AG04450 (cell line): ENCODE data around the gene COX19. TPM values are rescaled to one million over a fixed set of nuclear protein-coding genes. Genes with fewer than 3 reads are reported as not detected.

Experiments
- CTCF ChIA-PET: fragments of 300-600, 350-600 bp; formaldehyde crosslinking; extraction: SDS; loops from one replicate; lab custom pipeline; 2022; ENCODE audit warnings: antibody characterized with exemption, inconsistent platforms; lab: Charles Lee
- POLR2A ChIA-PET: fragments of 350-600 bp; formaldehyde crosslinking; extraction: SDS; loops from one replicate; lab custom pipeline; 2021; ENCODE audit warnings: antibody characterized with exemption, inconsistent platforms; lab: Yijun Ruan, JAX
- DNase-seq: peaks from one replicate; pipeline ENCODE4 v3.0.0-alpha.2; 2011; ENCODE audit warnings: low read depth, low spot score
- H3K27ac ChIP-seq: one replicate; pipeline ENCODE4 v1.5.1; 2012; ENCODE audit warnings: low read depth, low read length, control low read depth
- H3K27me3 ChIP-seq: one replicate; pipeline ENCODE4 v1.6.0; 2012; ENCODE audit warnings: low read length; ENCODE audit not compliant: control insufficient read depth, insufficient read depth
- H3K4me3 ChIP-seq: 2 replicates; pipeline ENCODE4 v1.5.1; 2011; ENCODE audit warnings: mild to moderate bottlenecking, low read depth, low read length, control low read depth
- H3K9me3 ChIP-seq: 2 replicates; pipeline ENCODE4 v1.5.1; 2012; ENCODE audit warnings: low read length; ENCODE audit not compliant: control insufficient read depth, insufficient read depth
- polyA plus RNA-seq: library from polyadenylated mRNA; depleted of rRNA; stranded (reverse); fragments of >200 nt; gene quantifications from 2 replicates; pipeline ENCODE4 v1.2.3, GENCODE V29; 2011
- TF ChIP-seq, protein P1 (sequence below): IDR thresholded peaks from 2 replicates; pipeline ENCODE4 v1.5.1; 2011; ENCODE audit warnings: low read depth, low read length, control low read depth, inconsistent platforms

The COX19 gene
- polyA plus RNA-seq, 1 experiment = 6.8 TPM

- CTCF ChIA-PET = interaction anchor here (1.3 kb wide), 1 partner anchor 17 kb away, joined by 3 read pairs; no protein-coding TSS in a partner anchor
- TF ChIP-seq, protein P1, sequence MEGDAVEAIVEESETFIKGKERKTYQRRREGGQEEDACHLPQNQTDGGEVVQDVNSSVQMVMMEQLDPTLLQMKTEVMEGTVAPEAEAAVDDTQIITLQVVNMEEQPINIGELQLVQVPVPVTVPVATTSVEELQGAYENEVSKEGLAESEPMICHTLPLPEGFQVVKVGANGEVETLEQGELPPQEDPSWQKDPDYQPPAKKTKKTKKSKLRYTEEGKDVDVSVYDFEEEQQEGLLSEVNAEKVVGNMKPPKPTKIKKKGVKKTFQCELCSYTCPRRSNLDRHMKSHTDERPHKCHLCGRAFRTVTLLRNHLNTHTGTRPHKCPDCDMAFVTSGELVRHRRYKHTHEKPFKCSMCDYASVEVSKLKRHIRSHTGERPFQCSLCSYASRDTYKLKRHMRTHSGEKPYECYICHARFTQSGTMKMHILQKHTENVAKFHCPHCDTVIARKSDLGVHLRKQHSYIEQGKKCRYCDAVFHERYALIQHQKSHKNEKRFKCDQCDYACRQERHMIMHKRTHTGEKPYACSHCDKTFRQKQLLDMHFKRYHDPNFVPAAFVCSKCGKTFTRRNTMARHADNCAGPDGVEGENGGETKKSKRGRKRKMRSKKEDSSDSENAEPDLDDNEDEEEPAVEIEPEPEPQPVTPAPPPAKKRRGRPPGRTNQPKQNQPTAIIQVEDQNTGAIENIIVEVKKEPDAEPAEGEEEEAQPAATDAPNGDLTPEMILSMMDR = no peak
These were observed 34.9 kb upstream of the COX19 start for GRCh38 chr7:1010226-1010625.

DNA sequence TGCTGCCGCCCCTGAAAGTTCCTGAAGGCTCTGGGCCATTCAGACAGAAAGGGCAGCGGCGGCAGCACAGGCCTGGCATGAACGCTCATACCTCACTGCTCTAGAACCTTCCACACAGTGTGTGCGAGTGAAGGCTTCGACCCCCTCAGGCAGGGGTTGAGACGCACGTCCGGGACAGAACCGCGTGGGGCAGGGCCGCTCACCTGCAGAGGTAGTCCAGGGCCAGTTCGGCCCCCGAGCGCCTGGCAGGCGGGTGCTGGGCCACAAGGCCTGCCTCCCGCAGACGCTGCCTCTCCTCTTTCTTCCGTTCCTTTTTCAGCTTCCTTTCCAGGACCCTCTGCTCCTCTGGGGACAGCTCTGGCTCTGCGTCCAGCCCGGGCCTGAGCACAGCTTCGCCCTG is 34.4 kb upstream of the COX19 start:
- Histone ChIP-seq H3K27ac (no peak overlapping the region), H3K4me3 (no peak overlapping the region), H3K27me3 (no peaks in the 10 kb centered on the region), H3K9me3 (peaks cover 7% of the 10 kb centered on the region; the same call in 1 of the 2 replicates)
- no peak for DNase-seq
- ChIA-PET POLR2A (no interaction called here), CTCF (interaction anchor here (1.3 kb wide), 1 partner anchor 17 kb away, joined by 3 read pairs; no protein-coding TSS in a partner anchor)
- TF ChIP-seq, protein P1 = no peak

More at GRCh38 chr7:1010226-1010625, 34.9 kb upstream of the COX19 start:
- Histone ChIP-seq H3K27me3 (no peaks in the 10 kb centered on the region), H3K27ac (no peak overlapping the region), H3K9me3 (peaks cover 7% of the 10 kb centered on the region; the same call in 1 of the 2 replicates), H3K4me3 (no peak overlapping the region)
- POLR2A ChIA-PET = no interaction called here
- no peak for DNase-seq

DNA sequence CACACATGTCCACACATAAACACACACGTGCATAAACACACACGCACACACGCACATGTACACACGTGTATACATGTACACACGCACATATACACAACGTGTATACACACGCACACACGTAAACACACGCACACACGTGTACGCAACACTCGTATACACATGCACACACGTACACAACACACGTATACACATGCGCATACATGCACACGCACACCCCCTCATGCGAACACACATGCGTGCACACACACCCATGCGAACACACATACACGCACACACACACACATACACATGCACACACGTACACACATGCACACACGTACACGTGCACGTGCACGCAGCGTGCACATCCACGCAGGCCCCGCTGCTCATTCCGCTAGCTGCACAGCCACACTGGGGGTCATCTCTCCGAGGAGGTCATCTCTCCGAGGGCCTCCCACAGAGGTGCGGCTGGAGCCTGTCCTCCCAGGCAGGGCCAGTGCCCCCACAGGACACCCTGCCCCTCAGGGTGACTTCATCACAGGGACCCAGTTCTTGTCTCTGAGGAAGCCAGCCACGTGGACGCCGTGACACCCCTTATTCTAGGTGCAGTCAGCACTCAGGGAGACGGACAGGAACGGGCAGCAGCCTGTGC is 33.5 kb upstream of the COX19 start:
- no peaks in the 10 kb centered on the region for H3K27me3 ChIP-seq
- DNase-seq = no peak
- CTCF ChIA-PET = no interaction called here
- H3K27ac ChIP-seq = no peak overlapping the region
- TF ChIP-seq, protein P1 = no peak
- POLR2A ChIA-PET = no interaction called here
- no peak overlapping the region for H3K4me3 ChIP-seq
- H3K9me3 ChIP-seq = peaks cover 7% of the 10 kb centered on the region; the same call in 1 of the 2 replicates

- ChIA-PET CTCF (no interaction called here), POLR2A (no interaction called here)
- TF ChIP-seq, protein P1 = no peak
- H3K4me3 ChIP-seq = no peak overlapping the region
- DNase-seq = no peak
- H3K27ac ChIP-seq = no peak overlapping the region
- peaks cover 7% of the 10 kb centered on the region; the same call in 1 of the 2 replicates for H3K9me3 ChIP-seq
- H3K27me3 ChIP-seq = no peaks in the 10 kb centered on the region
These were observed 32.6 kb upstream of the COX19 start for GRCh38 chr7:1007901-1008300.

- DNase-seq = no peak
- POLR2A ChIA-PET = no interaction called here
- CTCF ChIA-PET = no interaction called here
- no peak overlapping the region for H3K27ac ChIP-seq
- H3K4me3 ChIP-seq = no peak overlapping the region
- TF ChIP-seq, protein P1 = no peak
- no peaks in the 10 kb centered on the region for H3K27me3 ChIP-seq
- peaks cover 7% of the 10 kb centered on the region; the same call in 1 of the 2 replicates for H3K9me3 ChIP-seq
These were observed 30.0 kb upstream of the COX19 start for GRCh38 chr7:1005303-1005702.
